IMR-90 (cell line): Measurements from ENCODE around the gene TBX20. TPM values are rescaled to one million over a fixed set of nuclear protein-coding genes. Genes with fewer than 3 reads are reported as not detected.

Experiments
- ATAC-seq: fragments of 200-7000 bp; cut with Tn5 transposase; 2 replicates; pipeline ENCODE4 v1.9.1; 2020; ENCODE audit warnings: low read depth, mild to moderate bottlenecking, moderate library complexity
- BruUV-seq: library from RNA; stranded (reverse); fragments of 400-500 nt; replicated peaks from 2 replicates; lab custom pipeline; 2021; lab: Mats Ljungman, UMichigan
- CTCF ChIA-PET: fragments of 300-600 bp; formaldehyde crosslinking; extraction: SDS; loops from one replicate; lab custom pipeline; 2021; ENCODE audit warnings: antibody characterized with exemption; lab: Yijun Ruan, JAX
- POLR2A ChIA-PET: fragments of 300-600 bp; sonication (Branson Sonifier 250); formaldehyde crosslinking; loops from one replicate; lab custom pipeline; 2022; ENCODE audit warnings: antibody characterized with exemption; ENCODE audit not compliant: unreplicated experiment; lab: Charles Lee
- DNase-seq: peaks from one replicate; pipeline ENCODE4 v3.0.0; 2013
- H2AFZ ChIP-seq: replicated peaks from 2 replicates; pipeline ENCODE3; 2013; ENCODE audit warnings: low read length, mild to moderate bottlenecking; ENCODE audit not compliant: poor library complexity
- H2AK5ac ChIP-seq: 2 replicates; pipeline ENCODE4 v1.6.1; 2013; ENCODE audit warnings: low read depth, low read length, inconsistent platforms
- H2AK9ac ChIP-seq: replicated peaks from 2 replicates; pipeline ENCODE3; 2013; ENCODE audit warnings: mild to moderate bottlenecking, low read depth, low read length, moderate library complexity; ENCODE audit not compliant: poor library complexity
- H2BK120ac ChIP-seq: 2 replicates; pipeline ENCODE4 v1.6.1; 2013; ENCODE audit warnings: low read depth, low read length, inconsistent platforms
- H2BK15ac ChIP-seq: 3 replicates; pipeline ENCODE4 v1.6.1; 2013; ENCODE audit warnings: low read depth, low read length, inconsistent platforms
- H2BK20ac ChIP-seq: 2 replicates; pipeline ENCODE4 v1.6.1; 2013; ENCODE audit warnings: low read depth, mild to moderate bottlenecking, inconsistent platforms, low read length, moderate library complexity
- H2BK5ac ChIP-seq: 2 replicates; pipeline ENCODE4 v1.6.1; 2013; ENCODE audit warnings: mild to moderate bottlenecking, low read depth, low read length, inconsistent platforms; ENCODE audit not compliant: poor library complexity, severe bottlenecking
- H3K14ac ChIP-seq: replicated peaks from 2 replicates; pipeline ENCODE4 v1.6.1; 2013; ENCODE audit warnings: low read depth, low read length, inconsistent platforms
- H3K18ac ChIP-seq: 2 replicates; pipeline ENCODE4 v1.6.1; 2013; ENCODE audit warnings: low read depth, low read length, control low read depth
- H3K23ac ChIP-seq: 2 replicates; pipeline ENCODE4 v1.6.1; 2013; ENCODE audit warnings: low read depth, low read length, inconsistent platforms
- H3K27ac ChIP-seq: 2 replicates; pipeline ENCODE4 v1.5.1; 2013; ENCODE audit warnings: mild to moderate bottlenecking, control low read depth, low read length; ENCODE audit not compliant: insufficient read depth
- H3K27me3 ChIP-seq: 2 replicates; pipeline ENCODE4 v1.6.1; 2013; ENCODE audit warnings: low read length; ENCODE audit not compliant: control insufficient read depth, insufficient read depth
- H3K36me3 ChIP-seq: 2 replicates; pipeline ENCODE4 v1.6.1; 2013; ENCODE audit warnings: low read length, mixed read lengths; ENCODE audit not compliant: control insufficient read depth, insufficient read depth
- H3K4ac ChIP-seq: 2 replicates; pipeline ENCODE4 v1.6.1; 2013; ENCODE audit warnings: low read depth, low read length, inconsistent platforms
- H3K4me1 ChIP-seq: 2 replicates; pipeline ENCODE4 v1.6.1; 2013; ENCODE audit warnings: low read length, mixed read lengths; ENCODE audit not compliant: control insufficient read depth, insufficient read depth
- H3K4me2 ChIP-seq: 2 replicates; pipeline ENCODE4 v1.6.1; 2013; ENCODE audit warnings: low read depth, mild to moderate bottlenecking, control low read depth, low read length, moderate library complexity
- H3K4me3 ChIP-seq: 2 replicates; pipeline ENCODE4 v1.5.1; 2013; ENCODE audit warnings: low read depth, mild to moderate bottlenecking, control low read depth, low read length, moderate library complexity; ENCODE audit not compliant: insufficient read depth
- H3K56ac ChIP-seq: 2 replicates; pipeline ENCODE4 v1.6.1; 2013; ENCODE audit warnings: low read length, inconsistent platforms; ENCODE audit not compliant: insufficient read depth; ENCODE audit errors: extremely low read depth
- H3K79me1 ChIP-seq, 2 experiments: 2 replicates each; pipeline ENCODE4 v1.6.1; 2013; ENCODE audit warnings: low read length in 2 of 2, inconsistent platforms in 1 of 2, low read depth in 1 of 2
- H3K9ac ChIP-seq: 2 replicates; pipeline ENCODE4 v1.6.1; 2013; ENCODE audit warnings: low read depth, low read length, control low read depth
- H3K9me1 ChIP-seq: 2 replicates; pipeline ENCODE4 v1.6.1; 2013; ENCODE audit warnings: low read length, inconsistent platforms; ENCODE audit not compliant: insufficient read depth
- H3K9me3 ChIP-seq: 2 replicates; pipeline ENCODE4 v1.6.1; 2013; ENCODE audit warnings: low read length; ENCODE audit not compliant: control insufficient read depth, insufficient read depth
- H4K20me1 ChIP-seq: 2 replicates; pipeline ENCODE4 v1.6.1; 2013; ENCODE audit warnings: low read length, inconsistent platforms; ENCODE audit not compliant: insufficient read depth
- H4K5ac ChIP-seq: 2 replicates; pipeline ENCODE4 v1.6.1; 2013; ENCODE audit warnings: mild to moderate bottlenecking, low read depth, low read length, control low read depth
- H4K8ac ChIP-seq, 2 experiments: 2 replicates each; pipeline ENCODE4 v1.6.1; 2013; ENCODE audit warnings: low read depth in 2 of 2, low read length in 2 of 2, control low read depth in 1 of 2, inconsistent platforms in 1 of 2
- H4K91ac ChIP-seq: 2 replicates; pipeline ENCODE4 v1.6.1; 2013; ENCODE audit warnings: low read depth, low read length, inconsistent platforms; ENCODE audit not compliant: insufficient read depth
- BHLHE40 ChIP-seq: fragments of 150-350 bp; IDR thresholded peaks from 2 replicates; pipeline ENCODE4 v1.6.1; 2016; ENCODE audit warnings: mild to moderate bottlenecking, low read depth, low read length
- CEBPB ChIP-seq: IDR thresholded peaks from 2 replicates; pipeline ENCODE4 v1.6.1; 2012; ENCODE audit warnings: low read depth, low read length, improper control_type of control experiment
- CHD1 ChIP-seq: IDR thresholded peaks from 2 replicates; pipeline ENCODE4 v1.6.1; 2012; ENCODE audit warnings: low read depth, low read length, improper control_type of control experiment
- CTCF ChIP-seq: conservative IDR thresholded peaks from 2 replicates; pipeline ENCODE4 v1.5.1; 2012; ENCODE audit warnings: mild to moderate bottlenecking, low read depth, low read length, improper control_type of control experiment
- ELK1 ChIP-seq: fragments of 150-350 bp; IDR thresholded peaks from 2 replicates; pipeline ENCODE4 v1.6.1; 2016; ENCODE audit warnings: low read depth, mild to moderate bottlenecking, low read length, moderate library complexity, borderline replicate concordance
- MXI1 ChIP-seq: IDR thresholded peaks from 2 replicates; pipeline ENCODE4 v1.6.1; 2012; ENCODE audit warnings: low read depth, mild to moderate bottlenecking, low read length, moderate library complexity, borderline replicate concordance
- NFE2L2 ChIP-seq: fragments of 150-350 bp; IDR thresholded peaks from 2 replicates; pipeline ENCODE4 v1.6.1; 2016; ENCODE audit warnings: low read depth, mild to moderate bottlenecking, low read length
- POLR2A ChIP-seq: IDR thresholded peaks from 2 replicates; pipeline ENCODE4 v1.6.1; 2012; ENCODE audit warnings: mild to moderate bottlenecking, low read depth, low read length
- RAD21 ChIP-seq: IDR thresholded peaks from 2 replicates; pipeline ENCODE4 v1.6.1; 2012; ENCODE audit warnings: low read length, improper control_type of control experiment
- RCOR1 ChIP-seq: IDR thresholded peaks from 2 replicates; pipeline ENCODE4 v1.6.1; 2012; ENCODE audit warnings: mild to moderate bottlenecking, low read length, improper control_type of control experiment; ENCODE audit not compliant: insufficient replicate concordance
- WGBS, 2 experiments: methylation state at CpG; one replicate each; pipeline versions ENCODE4 v1.1.5 to v1.1.7; 2013; ENCODE audit warnings: missing lambda C conversion rate in 2 of 2; ENCODE audit not compliant: insufficient read length in 1 of 2; ENCODE audit errors: extremely low coverage in 2 of 2; 5-methylcytosine and 5-hydroxymethylcytosine counted together
- dilution Hi-C: fragments of 300-500 bp; cut with HindIII; formaldehyde crosslinking; loops from one replicate; pipeline ENCODE4 v1.14.3; 2018; ENCODE audit warnings: low sequenced_read_pairs; ENCODE audit not compliant: unreplicated experiment
- in situ Hi-C: fragments of 300-500 bp; cut with MboI; formaldehyde crosslinking; loops from 3 replicates; pipeline ENCODE4 v1.14.3; 2019; ENCODE audit warnings: low sequenced_read_pairs, inconsistent platforms, mixed read lengths
- intact Hi-C: fragments of 100-400 bp; cut with micrococcal nuclease; formaldehyde crosslinking; loops from 2 replicates; pipeline ENCODE4 v1.10.0; 2022
- polyA plus RNA-seq, 3 experiments: library from polyadenylated mRNA; depleted of rRNA; stranded (reverse); fragments of >200 nt; gene quantifications; 2 replicates each; pipeline ENCODE4 v1.2.3, GENCODE V29; 2012; ENCODE audit warnings: low replicate concordance in 1 of 3
- total RNA-seq: library from RNA; depleted of rRNA; stranded (reverse); fragments of >200 nt; gene quantifications from 2 replicates; pipeline ENCODE4 v1.2.3, GENCODE V29; 2012

The TBX20 gene
- total and polyA plus RNA-seq, 2 of the 4 experiments (the other 2 are of a cell fraction), result 0.15 to 0.36 TPM

- no peak overlapping the region for H3K18ac ChIP-seq
- no peak overlapping the region for H2BK20ac ChIP-seq
- H2AK9ac ChIP-seq, result no peak overlapping the region
- intact Hi-C loops, result loop anchor here (10.0 kb wide), 1 partner anchor 143 kb away; no protein-coding TSS in a partner anchor
- ATAC-seq (no peak), DNase-seq (no peak)
- H3K9me3 ChIP-seq, result peaks cover 8% of the 10 kb centered on the region; the same call in 1 of the 2 replicates
- WGBS, 2 experiments, result 2% methylated on average over 12 of the region's 56 CpGs; no CpG with 5 or more reads in 1 of the 2 experiments
- H3K9me1 ChIP-seq, result no peaks in the 10 kb centered on the region
- no peak overlapping the region for H2BK5ac ChIP-seq
- H4K5ac ChIP-seq, result no peak overlapping the region
- H3K4me2 ChIP-seq, result no peak overlapping the region
- H2AK5ac ChIP-seq, result no peak overlapping the region
- no peak overlapping the region for H3K14ac ChIP-seq
- H3K79me1 ChIP-seq, result no peaks in the 10 kb centered on the region
- H3K4ac ChIP-seq, result no peak overlapping the region
- no peaks in the 10 kb centered on the region for H3K4me1 ChIP-seq
- no peaks in the 10 kb centered on the region for H4K20me1 ChIP-seq
- dilution Hi-C loops, result no loop called here
- H3K4me3 ChIP-seq, result no peak overlapping the region
- ChIA-PET POLR2A (no interaction called here), CTCF (no interaction called here)
- H2AFZ ChIP-seq, result no peak overlapping the region
- H3K23ac ChIP-seq, result no peak overlapping the region
- in situ Hi-C loops, result no loop called here
- no peak overlapping the region for H2BK15ac ChIP-seq
- no peaks in the 10 kb centered on the region for H3K36me3 ChIP-seq
- no peak overlapping the region for H3K9ac ChIP-seq
- no peak overlapping the region for H3K56ac ChIP-seq
- no peak overlapping the region for H4K91ac ChIP-seq
- peaks cover 59% of the 10 kb centered on the region for H3K27me3 ChIP-seq
- no peak overlapping the region for H4K8ac ChIP-seq
- no peak overlapping the region for H3K27ac ChIP-seq
- no TSS peak for BruUV-seq
- no peak overlapping the region for H2BK120ac ChIP-seq
- TF ChIP-seq CEBPB (no peak), MXI1 (no peak), CHD1 (no peak), BHLHE40 (no peak), NFE2L2 (no peak), POLR2A (no peak), ELK1 (no peak), CTCF (no peak), RCOR1 (no peak), RAD21 (no peak)
Observed at GRCh38 chr7:35261476-35262285, 7.8 kb upstream of the TBX20 start.
